Breast epithelium (tissue), 3 donors: ENCODE measurements around the gene EHD4.

ENCODE experiments used
- POLR2A ChIP-seq: fragments of 450-650 bp; IDR thresholded peaks from one replicate; pipeline ENCODE4 v1.6.1; 2016; ENCODE audit warnings: antibody characterized with exemption, mild to moderate bottlenecking, moderate library complexity
- TF ChIP-seq, protein P1 (sequence below), 3 donors: fragments of 450-650 bp; IDR thresholded peaks; one replicate each; pipeline ENCODE4 v1.5.1; 2016 to 2017; ENCODE audit warnings: antibody characterized with exemption in 3 of 3, mild to moderate bottlenecking in 3 of 3, moderate library complexity in 3 of 3

DNA sequence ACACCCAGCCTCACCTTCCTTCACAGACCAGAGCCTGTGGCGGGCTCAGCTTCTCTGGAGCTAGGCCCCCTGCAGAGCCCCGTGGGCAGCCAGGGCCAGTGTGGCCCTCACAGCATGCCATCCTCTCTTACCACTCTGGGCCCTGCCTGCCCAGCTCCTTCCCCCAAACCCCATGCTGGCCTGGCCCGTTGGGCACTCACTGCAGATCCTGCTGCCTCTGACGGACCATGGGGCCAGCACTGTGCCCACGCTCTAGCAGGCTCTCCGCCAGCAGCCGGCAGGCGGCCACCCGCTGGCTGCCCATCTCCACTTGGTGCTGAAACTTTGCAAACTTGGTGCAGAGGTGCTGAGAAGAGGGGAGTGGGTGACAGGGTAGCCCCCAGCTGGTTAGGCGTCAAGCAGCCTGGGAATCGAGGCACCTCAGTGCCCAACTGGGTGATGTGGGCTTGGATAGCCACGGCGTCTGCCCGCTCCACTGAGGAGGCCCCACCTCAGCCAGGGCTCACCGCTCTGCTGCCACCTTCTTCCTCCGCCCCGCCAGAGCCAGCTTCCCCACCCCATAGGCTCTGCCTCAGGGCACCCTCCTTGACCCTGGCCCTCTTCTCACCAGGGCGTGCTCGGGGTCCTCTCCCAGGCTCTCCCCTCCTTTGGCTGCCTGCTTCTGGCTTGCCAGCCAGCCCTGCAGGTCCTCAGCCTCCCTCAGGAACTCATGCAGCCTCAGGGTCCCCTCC lies 101.0 kb downstream of the EHD4 start:
- TF ChIP-seq, protein P1, sequence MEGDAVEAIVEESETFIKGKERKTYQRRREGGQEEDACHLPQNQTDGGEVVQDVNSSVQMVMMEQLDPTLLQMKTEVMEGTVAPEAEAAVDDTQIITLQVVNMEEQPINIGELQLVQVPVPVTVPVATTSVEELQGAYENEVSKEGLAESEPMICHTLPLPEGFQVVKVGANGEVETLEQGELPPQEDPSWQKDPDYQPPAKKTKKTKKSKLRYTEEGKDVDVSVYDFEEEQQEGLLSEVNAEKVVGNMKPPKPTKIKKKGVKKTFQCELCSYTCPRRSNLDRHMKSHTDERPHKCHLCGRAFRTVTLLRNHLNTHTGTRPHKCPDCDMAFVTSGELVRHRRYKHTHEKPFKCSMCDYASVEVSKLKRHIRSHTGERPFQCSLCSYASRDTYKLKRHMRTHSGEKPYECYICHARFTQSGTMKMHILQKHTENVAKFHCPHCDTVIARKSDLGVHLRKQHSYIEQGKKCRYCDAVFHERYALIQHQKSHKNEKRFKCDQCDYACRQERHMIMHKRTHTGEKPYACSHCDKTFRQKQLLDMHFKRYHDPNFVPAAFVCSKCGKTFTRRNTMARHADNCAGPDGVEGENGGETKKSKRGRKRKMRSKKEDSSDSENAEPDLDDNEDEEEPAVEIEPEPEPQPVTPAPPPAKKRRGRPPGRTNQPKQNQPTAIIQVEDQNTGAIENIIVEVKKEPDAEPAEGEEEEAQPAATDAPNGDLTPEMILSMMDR (IDR thresholded peaks at IDR 0.05) = no peak
- TF ChIP-seq POLR2A = no peak
